Trophoblast cell (in vitro differentiated cells and primary cell): ENCODE measurements around the gene MDFIC2.
"Not testable (repeated sequence)": the region's sequence is repeated elsewhere in the genome, so short reads cannot be mapped to it uniquely, and the experiment has no call there.

ENCODE experiments used
- DNase-seq, 2 donors: peaks; one replicate each; pipeline ENCODE4 v3.0.0-alpha.2; 2016
- H2AFZ ChIP-seq: 2 replicates; pipeline ENCODE4 v1.6.1; 2013; ENCODE audit warnings: low read length, moderate library complexity, mild to moderate bottlenecking; ENCODE audit not compliant: insufficient read depth, poor library complexity
- H2AK5ac ChIP-seq: 2 replicates; pipeline ENCODE4 v1.6.1; 2013; ENCODE audit warnings: mild to moderate bottlenecking, low read length
- H2BK120ac ChIP-seq: 2 replicates; pipeline ENCODE4 v1.6.1; 2013; ENCODE audit warnings: low read length, mild to moderate bottlenecking, moderate library complexity; ENCODE audit not compliant: insufficient read depth, poor library complexity
- H2BK12ac ChIP-seq: 2 replicates; pipeline ENCODE4 v1.6.1; 2013; ENCODE audit warnings: mild to moderate bottlenecking, low read length, moderate library complexity
- H2BK5ac ChIP-seq: 2 replicates; pipeline ENCODE4 v1.6.1; 2013; ENCODE audit warnings: low read length, low read depth, moderate library complexity, mild to moderate bottlenecking; ENCODE audit not compliant: poor library complexity
- H3K14ac ChIP-seq: 2 replicates; pipeline ENCODE4 v1.6.1; 2013; ENCODE audit warnings: mild to moderate bottlenecking, low read length
- H3K18ac ChIP-seq: 2 replicates; pipeline ENCODE4 v1.6.1; 2013; ENCODE audit warnings: mild to moderate bottlenecking, low read length
- H3K23ac ChIP-seq: 2 replicates; pipeline ENCODE4 v1.6.1; 2013; ENCODE audit warnings: low read length
- H3K27ac ChIP-seq: 2 replicates; pipeline ENCODE4 v1.5.1; 2013; ENCODE audit warnings: low read depth, mild to moderate bottlenecking, inconsistent platforms, low read length, moderate library complexity
- H3K27me3 ChIP-seq: 2 replicates; pipeline ENCODE4 v1.6.1; 2013; ENCODE audit warnings: inconsistent platforms, mild to moderate bottlenecking, low read length, moderate library complexity; ENCODE audit not compliant: insufficient read depth
- H3K36me3 ChIP-seq, 2 experiments: 1 replicate in 1 of 2; 2 replicates in 1 of 2; pipeline ENCODE4 v1.6.1; 2013; ENCODE audit warnings: low read length in 2 of 2, mild to moderate bottlenecking in 2 of 2, moderate library complexity in 1 of 2; ENCODE audit not compliant: insufficient read depth in 2 of 2, control insufficient read depth in 1 of 2
- H3K4ac ChIP-seq: 2 replicates; pipeline ENCODE4 v1.6.1; 2013; ENCODE audit warnings: low read depth, mild to moderate bottlenecking, low read length, moderate library complexity
- H3K4me1 ChIP-seq, 2 experiments: 1 replicate in 1 of 2; 2 replicates in 1 of 2; pipeline ENCODE4 v1.6.1; 2013; ENCODE audit warnings: low read length in 2 of 2, mild to moderate bottlenecking in 2 of 2, moderate library complexity in 1 of 2; ENCODE audit not compliant: insufficient read depth in 2 of 2, control insufficient read depth in 1 of 2
- H3K4me2 ChIP-seq: 2 replicates; pipeline ENCODE4 v1.6.1; 2013; ENCODE audit warnings: inconsistent platforms, mild to moderate bottlenecking, low read length, moderate library complexity
- H3K4me3 ChIP-seq: 2 replicates; pipeline ENCODE4 v1.5.1; 2013; ENCODE audit warnings: mild to moderate bottlenecking, low read depth, low read length, inconsistent platforms
- H3K79me1 ChIP-seq: one replicate; pipeline ENCODE4 v1.6.1; 2013; ENCODE audit warnings: low read length
- H3K79me2 ChIP-seq: 2 replicates; pipeline ENCODE4 v1.6.1; 2013; ENCODE audit warnings: low read length, mild to moderate bottlenecking; ENCODE audit not compliant: control insufficient read depth, insufficient read depth, poor library complexity
- H3K9ac ChIP-seq: 2 replicates; pipeline ENCODE4 v1.6.1; 2013; ENCODE audit warnings: mild to moderate bottlenecking, low read length
- H3K9me3 ChIP-seq: 2 replicates; pipeline ENCODE4 v1.6.1; 2013; ENCODE audit warnings: low read depth, mild to moderate bottlenecking, control low read depth, inconsistent platforms, low read length; ENCODE audit not compliant: insufficient read depth
- H4K12ac ChIP-seq: 2 replicates; pipeline ENCODE4 v1.6.1; 2013; ENCODE audit warnings: low read depth, mild to moderate bottlenecking, low read length, moderate library complexity
- H4K8ac ChIP-seq: 2 replicates; pipeline ENCODE4 v1.6.1; 2013; ENCODE audit warnings: low read depth, mild to moderate bottlenecking, low read length, moderate library complexity
- H4K91ac ChIP-seq: one replicate; pipeline ENCODE4 v1.6.1; 2013; ENCODE audit warnings: low read depth, mild to moderate bottlenecking, low read length, moderate library complexity
- WGBS: extraction: QIAGEN DNeasy Blood & Tissue Kit; methylation state at CpG from one replicate; pipeline ENCODE4 v1.1.7; 2013; ENCODE audit warnings: missing lambda C conversion rate; ENCODE audit not compliant: insufficient read length, insufficient coverage; ENCODE audit errors: extremely low coverage; 5-methylcytosine and 5-hydroxymethylcytosine counted together

MDFIC2 gene

DNA sequence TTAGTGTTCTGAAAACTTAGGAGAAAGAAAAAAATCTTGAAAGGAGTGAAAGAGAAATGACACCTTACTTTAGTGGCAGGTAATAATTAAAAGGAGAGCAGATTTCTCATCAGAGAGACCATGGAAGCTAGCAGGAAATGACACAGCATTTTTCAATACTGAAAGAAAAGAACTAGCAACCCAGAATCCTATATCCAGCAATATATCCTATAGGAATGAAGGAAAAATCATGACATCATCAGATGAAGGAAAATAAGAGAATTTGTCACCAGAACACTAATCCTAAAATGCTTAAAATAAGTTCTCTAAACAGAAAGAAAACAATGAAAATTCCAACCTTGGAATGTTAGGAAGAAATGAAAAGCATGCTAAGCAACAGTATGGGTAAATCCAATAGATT lies 39.8 kb upstream of the MDFIC2 start:
- Histone ChIP-seq H2BK5ac (no peak overlapping the region), H3K4me1 (no peaks in the 10 kb centered on the region), H2BK12ac (no peak overlapping the region), H4K12ac (no peak overlapping the region), H2AK5ac (no peak overlapping the region), H2BK120ac (no peak overlapping the region), H3K18ac (no peak overlapping the region), H3K79me2 (no peaks in the 10 kb centered on the region), H3K9me3 (no peaks in the 10 kb centered on the region), H3K27me3 (no peaks in the 10 kb centered on the region), H3K9ac (no peak overlapping the region), H3K79me1 (no peaks in the 10 kb centered on the region), H3K27ac (no peak overlapping the region), H3K4me2 (no peak overlapping the region), H2AFZ (no peak overlapping the region), H3K4me3 (no peak overlapping the region), H3K23ac (no peak overlapping the region), H3K36me3 (no peaks in the 10 kb centered on the region), H3K4ac (no peak overlapping the region), H3K14ac (no peak overlapping the region), H4K8ac (no peak overlapping the region), H4K91ac (no peak overlapping the region)
- no peak for DNase-seq

DNA sequence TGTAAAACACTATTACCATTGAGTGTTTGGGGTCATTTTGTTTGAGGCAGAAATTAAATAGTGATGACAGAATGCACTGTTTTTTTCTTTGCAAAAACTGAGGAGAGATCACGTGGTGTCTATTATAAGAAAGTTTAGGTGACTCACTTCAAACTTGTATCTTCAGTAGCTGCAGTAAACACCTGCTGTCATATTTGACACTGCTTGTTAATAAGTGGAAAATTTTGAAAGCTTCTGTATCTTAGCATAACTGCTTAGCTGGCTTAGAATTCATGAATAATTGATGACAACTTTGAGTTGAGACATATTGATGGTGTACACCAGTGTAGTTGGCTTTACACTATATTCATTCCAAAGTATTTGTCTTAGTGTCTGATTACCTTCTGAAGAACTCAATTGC lies 29.7 kb upstream of the MDFIC2 start:
- no peaks in the 10 kb centered on the region for H3K4me1 ChIP-seq
- no CpG with 5 or more reads among the region's 1 CpG for WGBS
- no peak overlapping the region for H4K91ac ChIP-seq
- peaks cover 3% of the 10 kb centered on the region for H3K9me3 ChIP-seq
- no peak overlapping the region for H3K27ac ChIP-seq
- H3K36me3 ChIP-seq, result no peaks in the 10 kb centered on the region
- no peak overlapping the region for H3K4ac ChIP-seq
- H2AFZ ChIP-seq, result no peak overlapping the region
- no peak overlapping the region for H3K9ac ChIP-seq
- H4K12ac ChIP-seq, result no peak overlapping the region
- no peak overlapping the region for H3K4me3 ChIP-seq
- H3K14ac ChIP-seq, result no peak overlapping the region
- H4K8ac ChIP-seq, result no peak overlapping the region
- no peak overlapping the region for H3K18ac ChIP-seq
- no peak overlapping the region for H3K4me2 ChIP-seq
- no peaks in the 10 kb centered on the region for H3K27me3 ChIP-seq
- no peak overlapping the region for H3K23ac ChIP-seq
- H2AK5ac ChIP-seq, result no peak overlapping the region
- no peak for DNase-seq
- H2BK120ac ChIP-seq, result no peak overlapping the region
- no peak overlapping the region for H2BK12ac ChIP-seq
- no peak overlapping the region for H2BK5ac ChIP-seq
- H3K79me1 ChIP-seq, result no peaks in the 10 kb centered on the region
- H3K79me2 ChIP-seq, result no peaks in the 10 kb centered on the region

DNA sequence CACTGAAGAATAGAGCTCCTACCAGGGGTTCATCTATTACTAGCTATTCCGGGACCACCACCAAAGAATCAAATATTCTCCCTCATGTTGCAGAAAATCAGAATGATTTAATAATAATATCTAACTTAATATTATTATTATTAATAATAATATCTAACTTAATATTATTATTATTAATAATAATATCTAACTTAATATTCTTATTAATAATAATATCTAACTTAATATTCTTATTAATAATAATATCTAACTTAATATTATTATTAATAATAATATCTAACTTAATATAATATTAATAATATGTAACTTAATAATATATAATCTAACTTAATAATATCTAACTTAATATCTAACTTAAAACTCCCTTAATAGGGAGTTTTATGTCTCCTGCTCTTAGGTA lies 24.4 kb upstream of the MDFIC2 start:
- H3K4ac ChIP-seq, H3K18ac ChIP-seq, H3K36me3 ChIP-seq, H3K4me2 ChIP-seq, H3K27me3 ChIP-seq, H3K79me2 ChIP-seq, H2AK5ac ChIP-seq, DNase-seq, H3K4me3 ChIP-seq, H3K23ac ChIP-seq, H3K4me1 ChIP-seq, H3K14ac ChIP-seq, H2BK5ac ChIP-seq, H4K12ac ChIP-seq, H4K8ac ChIP-seq, H2BK12ac ChIP-seq, H3K9me3 ChIP-seq, H2BK120ac ChIP-seq, H3K79me1 ChIP-seq, H3K27ac ChIP-seq, H3K9ac ChIP-seq, H2AFZ ChIP-seq, H4K91ac ChIP-seq: not testable (repeated sequence)
- WGBS, result no CpG with 5 or more reads among the region's 1 CpG

DNA sequence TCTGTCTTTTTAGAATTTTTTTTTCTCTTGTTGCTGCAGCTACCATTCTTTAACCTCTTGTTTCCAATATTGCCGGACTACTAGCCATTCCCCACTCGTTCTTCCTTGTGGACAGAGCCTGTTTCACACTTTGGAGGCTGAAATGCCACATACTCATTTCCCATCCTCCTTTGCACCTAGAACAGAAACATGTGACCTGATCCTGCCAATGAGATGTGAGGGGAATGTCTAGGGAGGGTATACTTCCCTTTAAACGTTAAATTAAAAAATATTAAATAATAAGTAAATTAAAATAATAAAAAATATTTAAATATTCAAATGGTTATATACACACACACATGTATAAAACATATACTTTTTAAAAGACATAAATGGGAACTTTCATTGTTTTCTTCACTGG lies 20.6 kb upstream of the MDFIC2 start:
- no peaks in the 10 kb centered on the region for H3K36me3 ChIP-seq
- no peak overlapping the region for H2BK5ac ChIP-seq
- H3K9ac ChIP-seq, result no peak overlapping the region
- H3K4me3 ChIP-seq, result no peak overlapping the region
- DNase-seq, result peak in 1 of 2 donors; percentile 4
- H2BK120ac ChIP-seq, result no peak overlapping the region
- no peak overlapping the region for H2AFZ ChIP-seq
- no peak overlapping the region for H2AK5ac ChIP-seq
- H3K27me3 ChIP-seq, result no peaks in the 10 kb centered on the region
- H3K4me1 ChIP-seq, result no peaks in the 10 kb centered on the region
- no peak overlapping the region for H3K4ac ChIP-seq
- H3K9me3 ChIP-seq, result no peaks in the 10 kb centered on the region
- H3K4me2 ChIP-seq, result no peak overlapping the region
- H4K91ac ChIP-seq, result no peak overlapping the region
- no peak overlapping the region for H3K14ac ChIP-seq
- no peaks in the 10 kb centered on the region for H3K79me1 ChIP-seq
- no CpG with 5 or more reads among the region's 3 CpGs for WGBS
- no peak overlapping the region for H3K27ac ChIP-seq
- H3K18ac ChIP-seq, result no peak overlapping the region
- H2BK12ac ChIP-seq, result no peak overlapping the region
- H4K12ac ChIP-seq, result no peak overlapping the region
- no peaks in the 10 kb centered on the region for H3K79me2 ChIP-seq
- no peak overlapping the region for H3K23ac ChIP-seq
- no peak overlapping the region for H4K8ac ChIP-seq

DNA sequence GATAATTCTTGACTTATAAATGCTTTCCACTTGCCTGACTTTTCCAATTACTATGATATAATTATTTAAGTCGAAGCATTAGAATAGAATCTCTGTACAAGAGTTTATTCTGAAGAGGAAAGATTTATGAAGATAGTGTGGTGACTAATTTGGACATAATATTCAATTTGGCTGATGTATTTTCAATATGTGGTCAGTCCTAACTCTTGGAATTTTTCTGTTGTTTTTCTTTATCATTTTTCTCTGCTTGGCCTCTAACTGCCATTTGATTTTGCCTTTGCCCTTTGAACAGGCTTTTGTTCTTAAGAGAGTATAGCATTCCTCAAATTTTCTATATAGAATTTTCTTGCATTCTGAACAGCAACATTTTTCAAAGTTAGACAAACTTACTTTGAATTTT lies 2.6 kb upstream of the MDFIC2 start:
- no CpG with 5 or more reads among the region's 1 CpG for WGBS

More for the DNA sequence above, 2.6 kb upstream of the MDFIC2 start:
- no peaks in the 10 kb centered on the region for H3K79me1 ChIP-seq
- no peak overlapping the region for H3K14ac ChIP-seq
- H4K8ac ChIP-seq, result no peak overlapping the region
- no peaks in the 10 kb centered on the region for H3K4me1 ChIP-seq
- no peaks in the 10 kb centered on the region for H3K36me3 ChIP-seq
- H4K12ac ChIP-seq, result no peak overlapping the region
- no peak for DNase-seq
- no peak overlapping the region for H3K27ac ChIP-seq
- no peak overlapping the region for H3K4ac ChIP-seq
- H3K18ac ChIP-seq, result no peak overlapping the region
- no peak overlapping the region for H2AK5ac ChIP-seq
- H4K91ac ChIP-seq, result no peak overlapping the region
- no peak overlapping the region for H3K9ac ChIP-seq
- no peak overlapping the region for H2BK120ac ChIP-seq
- H2BK12ac ChIP-seq, result no peak overlapping the region
- H3K4me3 ChIP-seq, result no peak overlapping the region
- no peaks in the 10 kb centered on the region for H3K27me3 ChIP-seq
- H2BK5ac ChIP-seq, result no peak overlapping the region
- no peak overlapping the region for H3K4me2 ChIP-seq
- no peaks in the 10 kb centered on the region for H3K79me2 ChIP-seq
- no peak overlapping the region for H3K23ac ChIP-seq
- no peak overlapping the region for H2AFZ ChIP-seq
- no peaks in the 10 kb centered on the region for H3K9me3 ChIP-seq
